Loucy (cell line): ENCODE results near the gene UBE2QL1.

ENCODE experiments used
- H2AFZ ChIP-seq: fragments of 200-600 bp; sonication (generic); 2 replicates; pipeline ENCODE4 v1.6.0; 2016; ENCODE audit warnings: antibody characterized with exemption, mild to moderate bottlenecking, low read length, moderate library complexity
- H3F3A ChIP-seq: fragments of 200-600 bp; 2 replicates; pipeline ENCODE4 v1.6.0; 2016; ENCODE audit warnings: antibody characterized with exemption, low read depth, mild to moderate bottlenecking
- H3K27me3 ChIP-seq: fragments of 200-600 bp; sonication (generic); 2 replicates; pipeline ENCODE4 v1.6.1; 2014; ENCODE audit warnings: low read length, mild to moderate bottlenecking; ENCODE audit not compliant: insufficient read depth, poor library complexity, severe bottlenecking
- H3K36me3 ChIP-seq: fragments of 200-600 bp; sonication (generic); 2 replicates; pipeline ENCODE4 v1.6.1; 2016; ENCODE audit warnings: low read length; ENCODE audit not compliant: insufficient read depth
- H3K4me1 ChIP-seq: fragments of 200-600 bp; sonication (generic); 2 replicates; pipeline ENCODE4 v1.5.1; 2014; ENCODE audit warnings: low read length, mild to moderate bottlenecking; ENCODE audit not compliant: insufficient read depth, poor library complexity, severe bottlenecking
- H3K4me2 ChIP-seq: fragments of 200-600 bp; sonication (generic); 2 replicates; pipeline ENCODE4 v1.6.0; 2014; ENCODE audit warnings: antibody characterized with exemption, low read length, low read depth, mild to moderate bottlenecking; ENCODE audit not compliant: poor library complexity, severe bottlenecking
- H3K4me3 ChIP-seq: fragments of 200-600 bp; sonication (generic); 2 replicates; pipeline ENCODE4 v1.5.1; 2014; ENCODE audit warnings: low read length, mild to moderate bottlenecking, mixed read lengths; ENCODE audit not compliant: poor library complexity, severe bottlenecking
- H3K79me2 ChIP-seq: fragments of 200-600 bp; sonication (generic); 2 replicates; pipeline ENCODE4 v1.6.1; 2014; ENCODE audit warnings: low read length; ENCODE audit not compliant: insufficient read depth
- H3K9ac ChIP-seq: fragments of 200-600 bp; sonication (generic); 2 replicates; pipeline ENCODE4 v1.6.0; 2014; ENCODE audit warnings: mild to moderate bottlenecking, low read depth, low read length, moderate library complexity; ENCODE audit not compliant: poor library complexity, severe bottlenecking
- H3K9me2 ChIP-seq: fragments of 200-600 bp; sonication (generic); replicated peaks from 2 replicates; pipeline ENCODE4 v1.6.1; 2016; ENCODE audit warnings: low read depth, low read length, mixed read lengths
- H3K9me3 ChIP-seq: fragments of 200-600 bp; sonication (generic); 2 replicates; pipeline ENCODE4 v1.6.1; 2014; ENCODE audit warnings: mild to moderate bottlenecking, antibody characterized with exemption, low read length, low read depth; ENCODE audit not compliant: insufficient read depth
- H4K20me1 ChIP-seq: fragments of 200-600 bp; sonication (generic); 2 replicates; pipeline ENCODE4 v1.6.0; 2014; ENCODE audit warnings: antibody characterized with exemption, low read length, mild to moderate bottlenecking; ENCODE audit not compliant: insufficient read depth, poor library complexity, severe bottlenecking
- EZH2phosphoT487 ChIP-seq: fragments of 200-600 bp; IDR thresholded peaks from 2 replicates; pipeline ENCODE4 v1.6.1; 2018; ENCODE audit warnings: antibody characterized with exemption, mild to moderate bottlenecking, moderate library complexity, borderline replicate concordance
- TF ChIP-seq, protein P1 (sequence below): fragments of 200-600 bp; sonication (generic); conservative IDR thresholded peaks from 2 replicates; pipeline ENCODE4 v1.5.1; 2014; ENCODE audit warnings: mild to moderate bottlenecking, antibody characterized with exemption, low read length

Gene UBE2QL1

DNA sequence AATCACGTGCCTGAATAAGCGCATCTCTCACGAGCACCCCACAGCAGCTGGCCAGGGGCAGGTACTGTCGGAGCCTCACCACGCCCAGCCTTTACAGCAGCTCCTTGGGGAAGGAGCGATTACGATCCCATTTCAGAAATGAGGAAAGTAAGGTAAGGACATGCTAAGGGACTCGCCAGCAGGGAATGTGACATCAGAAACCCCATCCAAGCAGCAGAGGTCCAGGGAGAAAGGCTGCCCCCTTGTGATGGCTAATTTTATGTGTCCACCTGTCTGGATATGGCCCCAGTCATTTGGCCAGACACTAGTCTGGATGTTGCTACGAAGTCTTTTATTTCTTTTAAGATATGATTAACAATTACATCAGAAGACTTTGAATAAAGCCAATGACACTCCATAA lies 77.3 kb downstream of the UBE2QL1 start:
- no peak overlapping the region for H2AFZ ChIP-seq
- no peaks in the 10 kb centered on the region for H3K9me2 ChIP-seq
- H3K27me3 ChIP-seq: no peaks in the 10 kb centered on the region
- H3F3A ChIP-seq: no peaks in the 10 kb centered on the region
- no peak overlapping the region for H3K9ac ChIP-seq
- H3K4me3 ChIP-seq: no peak overlapping the region
- TF ChIP-seq EZH2phosphoT487: no peak
- TF ChIP-seq, protein P1, sequence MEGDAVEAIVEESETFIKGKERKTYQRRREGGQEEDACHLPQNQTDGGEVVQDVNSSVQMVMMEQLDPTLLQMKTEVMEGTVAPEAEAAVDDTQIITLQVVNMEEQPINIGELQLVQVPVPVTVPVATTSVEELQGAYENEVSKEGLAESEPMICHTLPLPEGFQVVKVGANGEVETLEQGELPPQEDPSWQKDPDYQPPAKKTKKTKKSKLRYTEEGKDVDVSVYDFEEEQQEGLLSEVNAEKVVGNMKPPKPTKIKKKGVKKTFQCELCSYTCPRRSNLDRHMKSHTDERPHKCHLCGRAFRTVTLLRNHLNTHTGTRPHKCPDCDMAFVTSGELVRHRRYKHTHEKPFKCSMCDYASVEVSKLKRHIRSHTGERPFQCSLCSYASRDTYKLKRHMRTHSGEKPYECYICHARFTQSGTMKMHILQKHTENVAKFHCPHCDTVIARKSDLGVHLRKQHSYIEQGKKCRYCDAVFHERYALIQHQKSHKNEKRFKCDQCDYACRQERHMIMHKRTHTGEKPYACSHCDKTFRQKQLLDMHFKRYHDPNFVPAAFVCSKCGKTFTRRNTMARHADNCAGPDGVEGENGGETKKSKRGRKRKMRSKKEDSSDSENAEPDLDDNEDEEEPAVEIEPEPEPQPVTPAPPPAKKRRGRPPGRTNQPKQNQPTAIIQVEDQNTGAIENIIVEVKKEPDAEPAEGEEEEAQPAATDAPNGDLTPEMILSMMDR: no peak
- no peaks in the 10 kb centered on the region for H4K20me1 ChIP-seq
- H3K36me3 ChIP-seq: no peaks in the 10 kb centered on the region
- H3K4me2 ChIP-seq: no peak overlapping the region
- no peaks in the 10 kb centered on the region for H3K79me2 ChIP-seq
- no peaks in the 10 kb centered on the region for H3K4me1 ChIP-seq
- H3K9me3 ChIP-seq: peaks cover 7% of the 10 kb centered on the region; the same call in 1 of the 2 replicates

DNA sequence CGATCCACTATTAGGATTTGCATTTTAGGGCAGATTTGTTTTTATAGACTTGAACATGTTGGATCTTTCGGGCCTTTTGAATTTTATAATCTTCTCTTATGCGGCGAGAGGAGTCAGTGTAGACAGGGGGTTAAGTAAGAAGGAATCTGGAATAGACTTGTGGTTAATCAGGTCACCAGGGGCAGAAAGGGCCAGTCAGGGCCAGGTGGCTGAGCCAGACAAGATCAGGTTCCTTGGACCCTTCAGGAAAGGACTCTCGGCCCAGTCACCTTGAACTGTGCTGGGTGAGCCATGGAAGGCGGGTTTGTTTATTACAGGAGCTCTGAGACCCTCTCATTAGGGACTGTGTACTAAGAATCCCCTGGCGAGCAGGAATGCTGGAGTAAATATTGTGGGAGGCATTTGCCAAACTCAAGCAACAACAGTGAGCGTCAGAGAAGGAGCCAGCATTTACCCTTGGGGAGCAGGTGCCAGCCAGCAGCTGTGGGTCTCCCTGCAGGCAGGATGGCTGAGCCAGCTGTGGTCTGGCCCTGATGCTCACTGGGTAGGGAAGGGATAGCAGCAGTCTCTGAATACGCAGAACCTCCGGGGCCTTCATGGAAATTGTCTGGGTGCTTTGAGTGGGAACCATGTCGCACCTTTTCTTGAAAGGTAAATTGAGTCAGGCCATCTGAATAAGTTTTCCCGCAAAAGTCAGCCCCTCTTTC lies 79.2 kb downstream of the UBE2QL1 start:
- H3K9ac ChIP-seq: no peak overlapping the region
- no peak overlapping the region for H2AFZ ChIP-seq
- no peaks in the 10 kb centered on the region for H3K79me2 ChIP-seq
- H3K4me2 ChIP-seq: no peak overlapping the region
- no peaks in the 10 kb centered on the region for H3K36me3 ChIP-seq
- peaks cover 5% of the 10 kb centered on the region; the same call in 1 of the 2 replicates for H3K9me3 ChIP-seq
- H3F3A ChIP-seq: no peaks in the 10 kb centered on the region
- H3K4me1 ChIP-seq: no peaks in the 10 kb centered on the region
- H3K9me2 ChIP-seq: no peaks in the 10 kb centered on the region
- H3K27me3 ChIP-seq: no peaks in the 10 kb centered on the region
- H4K20me1 ChIP-seq: no peaks in the 10 kb centered on the region
- H3K4me3 ChIP-seq: no peak overlapping the region
- no peak for TF ChIP-seq EZH2phosphoT487
- TF ChIP-seq, protein P1: no peak

DNA sequence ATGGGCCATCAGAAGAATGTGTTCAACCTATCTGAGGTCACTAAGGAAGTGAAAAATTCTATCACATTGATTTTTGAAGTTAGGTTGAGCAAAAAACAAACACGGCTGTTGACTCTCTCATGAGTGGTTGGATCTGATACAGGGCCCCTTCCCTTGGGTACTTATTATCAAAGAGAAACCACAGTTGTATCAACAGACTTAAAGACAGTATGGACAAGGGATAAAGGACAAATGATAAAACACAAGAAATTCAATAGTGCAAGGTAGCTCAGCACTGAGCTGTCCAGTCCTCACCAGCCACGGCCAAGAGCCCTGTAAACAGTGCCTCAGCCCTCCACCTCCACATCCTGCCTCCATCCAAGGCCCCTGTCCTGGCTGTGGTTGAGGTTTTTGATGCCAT lies 86.9 kb downstream of the UBE2QL1 start:
- Histone ChIP-seq H4K20me1 (no peaks in the 10 kb centered on the region), H3K27me3 (no peaks in the 10 kb centered on the region), H3K9me3 (no peaks in the 10 kb centered on the region; the same call in 1 of the 2 replicates), H2AFZ (no peak overlapping the region), H3K4me2 (no peak overlapping the region), H3K4me1 (no peaks in the 10 kb centered on the region), H3K36me3 (no peaks in the 10 kb centered on the region), H3F3A (no peaks in the 10 kb centered on the region), H3K9me2 (no peaks in the 10 kb centered on the region), H3K4me3 (no peak overlapping the region), H3K9ac (no peak overlapping the region), H3K79me2 (no peaks in the 10 kb centered on the region)
- TF ChIP-seq, protein P1: no peak
